Retina (tissue), 1 donor: Measurements from ENCODE around the gene PLEKHA6.
A peak's percentile ranks its signal among the peaks of the same experiment; 100 is the strongest.

Experiments
- DNase-seq: peaks from one replicate; pipeline ENCODE4 v3.0.0-alpha.2; 2016

The PLEKHA6 gene

GRCh38 chr1:204282761-204283221, 76.9 kb downstream of the PLEKHA6 start:
- DNase-seq = peak; percentile 57

- no peak for DNase-seq
Observed at GRCh38 chr1:204280099-204280961, 79.4 kb downstream of the PLEKHA6 start.

GRCh38 chr1:204278958-204279357, 80.8 kb downstream of the PLEKHA6 start:
- no peak for DNase-seq

GRCh38 chr1:204278251-204278650, 81.5 kb downstream of the PLEKHA6 start:
- DNase-seq = no peak

GRCh38 chr1:204277563-204278219, 82.0 kb downstream of the PLEKHA6 start:
- DNase-seq = no peak

- no peak for DNase-seq
Observed at GRCh38 chr1:204275695-204276370, 83.9 kb downstream of the PLEKHA6 start.

- no peak for DNase-seq
Observed at GRCh38 chr1:204274446-204274845, 85.3 kb downstream of the PLEKHA6 start.

GRCh38 chr1:204272505-204272904, 87.2 kb downstream of the PLEKHA6 start:
- DNase-seq = no peak

GRCh38 chr1:204271970-204272369, 87.8 kb downstream of the PLEKHA6 start:
- DNase-seq = no peak

GRCh38 chr1:204268101-204268500, 91.6 kb downstream of the PLEKHA6 start:
- DNase-seq = no peak

- DNase-seq = no peak
Observed at GRCh38 chr1:204267191-204267601, 92.5 kb downstream of the PLEKHA6 start.

GRCh38 chr1:204266504-204267034, 93.2 kb downstream of the PLEKHA6 start:
- no peak for DNase-seq

GRCh38 chr1:204265665-204266064, 94.1 kb downstream of the PLEKHA6 start:
- no peak for DNase-seq

GRCh38 chr1:204264805-204265204, 94.9 kb downstream of the PLEKHA6 start:
- DNase-seq = no peak

GRCh38 chr1:204263254-204263910, 96.3 kb downstream of the PLEKHA6 start:
- DNase-seq = peak; percentile 61

- DNase-seq = no peak
Observed at GRCh38 chr1:204262506-204263253, 97.0 kb downstream of the PLEKHA6 start.

GRCh38 chr1:204261746-204262505, 97.8 kb downstream of the PLEKHA6 start:
- no peak for DNase-seq

- DNase-seq = no peak
Observed at GRCh38 chr1:204261266-204261665, 98.5 kb downstream of the PLEKHA6 start.

GRCh38 chr1:204260601-204261197, 99.0 kb downstream of the PLEKHA6 start:
- DNase-seq = no peak

- no peak for DNase-seq
Observed at GRCh38 chr1:204259782-204260181, 99.9 kb downstream of the PLEKHA6 start.

GRCh38 chr1:204259196-204259595, 100.5 kb downstream of the PLEKHA6 start:
- DNase-seq = no peak
